OCI-LY7 (cell line): Measurements from ENCODE around the gene ARID5B. TPM values are rescaled to one million over a fixed set of nuclear protein-coding genes. Genes with fewer than 3 reads are reported as not detected.

Experiments
- BruUV-seq: library from RNA; stranded (reverse); fragments of 400-500 nt; replicated peaks from 2 replicates; lab custom pipeline; 2021; lab: Mats Ljungman, UMichigan
- CTCF ChIA-PET: fragments of 300-600 bp; sonication (Branson Sonifier 250); formaldehyde crosslinking; loops from one replicate; lab custom pipeline; 2022; ENCODE audit warnings: antibody characterized with exemption; ENCODE audit not compliant: unreplicated experiment; lab: Charles Lee
- POLR2A ChIA-PET: fragments of 300-600 bp; sonication (Branson Sonifier 250); formaldehyde crosslinking; loops from one replicate; lab custom pipeline; 2022; ENCODE audit warnings: antibody characterized with exemption; lab: Charles Lee
- DNase-seq: peaks from one replicate; pipeline ENCODE4 v3.0.0-alpha.2; 2015; ENCODE audit warnings: low spot score
- H2AFZ ChIP-seq: fragments of 200-600 bp; sonication (generic), shearing (Covaris generic); 2 replicates; pipeline ENCODE4 v1.6.1; 2014; ENCODE audit warnings: mild to moderate bottlenecking, antibody characterized with exemption, low read length, moderate library complexity
- H3K27ac ChIP-seq: fragments of 200-600 bp; sonication (generic); 2 replicates; pipeline ENCODE4 v1.5.1; 2014; ENCODE audit warnings: mixed run types, low read depth, mild to moderate bottlenecking, moderate library complexity, low read length, inconsistent platforms; ENCODE audit not compliant: poor library complexity, severe bottlenecking
- H3K36me3 ChIP-seq: fragments of 200-600 bp; sonication (generic); 2 replicates; pipeline ENCODE4 v1.6.1; 2014; ENCODE audit warnings: mild to moderate bottlenecking, antibody characterized with exemption, low read length, moderate library complexity, mixed read lengths; ENCODE audit not compliant: insufficient read depth
- H3K4me1 ChIP-seq: fragments of 200-600 bp; sonication (generic); 2 replicates; pipeline ENCODE4 v1.5.1; 2014; ENCODE audit warnings: mild to moderate bottlenecking, low read length; ENCODE audit not compliant: insufficient read depth, poor library complexity, severe bottlenecking
- H3K4me2 ChIP-seq: fragments of 200-600 bp; sonication (generic); 2 replicates; pipeline ENCODE4 v1.6.1; 2014; ENCODE audit warnings: mild to moderate bottlenecking, low read length
- H3K4me3 ChIP-seq: fragments of 200-600 bp; sonication (generic); 2 replicates; pipeline ENCODE4 v1.5.1; 2014; ENCODE audit warnings: mild to moderate bottlenecking, low read depth, low read length; ENCODE audit not compliant: poor library complexity, severe bottlenecking
- H3K79me2 ChIP-seq: fragments of 200-600 bp; sonication (generic); 2 replicates; pipeline ENCODE4 v1.6.1; 2016; ENCODE audit warnings: low read depth, mild to moderate bottlenecking, low read length, moderate library complexity, mixed read lengths; ENCODE audit not compliant: insufficient read depth
- H3K9me2 ChIP-seq: fragments of 200-600 bp; sonication (generic); 2 replicates; pipeline ENCODE4 v1.6.1; 2016; ENCODE audit warnings: mild to moderate bottlenecking, low read length, mixed read lengths; ENCODE audit not compliant: insufficient read depth
- H3K9me3 ChIP-seq: fragments of 200-600 bp; sonication (generic); 2 replicates; pipeline ENCODE4 v1.6.1; 2014; ENCODE audit warnings: mild to moderate bottlenecking, mixed run types, low read length, mixed read lengths
- H4K20me1 ChIP-seq: fragments of 200-600 bp; sonication (generic); 2 replicates; pipeline ENCODE4 v1.6.1; 2014; ENCODE audit warnings: mild to moderate bottlenecking, antibody characterized with exemption, low read length, moderate library complexity, mixed read lengths; ENCODE audit not compliant: insufficient read depth
- CTCF ChIP-seq: fragments of 200-600 bp; sonication (generic); conservative IDR thresholded peaks from 2 replicates; pipeline ENCODE4 v1.5.1; 2014; ENCODE audit warnings: mild to moderate bottlenecking, antibody characterized with exemption, low read length, moderate library complexity, mixed read lengths
- EZH2phosphoT487 ChIP-seq: fragments of 200-600 bp; sonication (generic); IDR thresholded peaks from 2 replicates; pipeline ENCODE4 v1.6.1; 2018; ENCODE audit warnings: low read depth, borderline replicate concordance, mild to moderate bottlenecking, mixed run types, antibody characterized with exemption, low read length, moderate library complexity, mixed read lengths
- intact Hi-C: fragments of 100-400 bp; cut with micrococcal nuclease; formaldehyde crosslinking; loops from one replicate; pipeline ENCODE4 v1.10.0; 2022; ENCODE audit not compliant: unreplicated experiment
- total RNA-seq, 2 experiments: library from RNA; depleted of rRNA in 1 of 2; stranded (reverse); fragments of >200 nt in 1 of 2; shearing (Covaris generic) in 1 of 2; gene quantifications; 2 replicates each; pipeline ENCODE4 v1.2.3, GENCODE V29; 2014 to 2022

The ARID5B gene
- total RNA-seq, 2 experiments from 2014 or later: 38.0 to 56.7 TPM

DNA sequence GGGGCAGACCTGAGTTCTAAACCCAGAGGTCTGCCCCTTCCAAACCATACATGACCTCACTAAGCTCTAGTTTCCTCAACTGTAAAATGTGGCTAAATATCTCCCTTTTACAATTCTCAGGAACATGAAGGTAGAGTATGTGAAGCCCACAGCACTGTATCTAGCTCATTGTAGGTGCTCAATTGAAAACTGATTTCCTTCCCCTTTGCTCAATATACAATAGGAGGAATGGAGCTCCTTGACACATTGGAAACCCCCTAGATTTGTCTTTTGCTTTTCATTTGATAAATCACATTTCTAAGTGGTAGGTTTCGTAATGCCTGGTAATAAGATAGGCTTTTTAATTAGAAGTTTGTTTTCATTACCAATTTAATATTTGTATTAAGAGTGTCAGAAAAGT, 153.3 kb downstream of the ARID5B start:
- H3K9me2 ChIP-seq: no peaks in the 10 kb centered on the region
- intact Hi-C loops: no loop called here
- CTCF ChIA-PET: no interaction called here
- H3K4me3 ChIP-seq: no peak overlapping the region
- H3K36me3 ChIP-seq: peaks cover 93% of the 10 kb centered on the region
- H3K9me3 ChIP-seq: no peaks in the 10 kb centered on the region
- no peak for DNase-seq
- H3K4me1 ChIP-seq: peaks cover 32% of the 10 kb centered on the region
- H3K4me2 ChIP-seq: no peak overlapping the region
- no peak overlapping the region for H2AFZ ChIP-seq
- POLR2A ChIA-PET: interaction anchor here (0.7 to 2.4 kb wide), 12 partner anchors 9 to 988 kb away, joined by 3 to 20 read pairs (median 6); no protein-coding TSS in a partner anchor
- H3K27ac ChIP-seq: no peak overlapping the region
- H4K20me1 ChIP-seq: no peaks in the 10 kb centered on the region
- peaks cover 9% of the 10 kb centered on the region; the same call in 1 of the 2 replicates for H3K79me2 ChIP-seq
- TF ChIP-seq CTCF (no peak), EZH2phosphoT487 (no peak)
- no TSS peak for BruUV-seq

- Histone ChIP-seq H3K79me2 (no peaks in the 10 kb centered on the region), H2AFZ (no peak overlapping the region), H3K36me3 (peaks cover 100% of the 10 kb centered on the region), H3K4me3 (no peak overlapping the region), H3K4me1 (peaks cover 18% of the 10 kb centered on the region), H3K27ac (no peak overlapping the region), H3K9me3 (no peaks in the 10 kb centered on the region), H3K9me2 (no peaks in the 10 kb centered on the region), H3K4me2 (no peak overlapping the region; the same call in 1 of the 2 replicates), H4K20me1 (no peaks in the 10 kb centered on the region)
- POLR2A ChIA-PET: interaction anchor here (0.5 to 1.9 kb wide), 4 partner anchors 13 to 157 kb away, joined by 3 to 7 read pairs (median 4); no protein-coding TSS in a partner anchor
- no TSS peak for BruUV-seq
- CTCF ChIA-PET: no interaction called here
- TF ChIP-seq CTCF (no peak), EZH2phosphoT487 (no peak)
- intact Hi-C loops: no loop called here
- no peak for DNase-seq
Observed at GRCh38 chr10:62056219-62056618, 154.7 kb downstream of the ARID5B start.

DNA sequence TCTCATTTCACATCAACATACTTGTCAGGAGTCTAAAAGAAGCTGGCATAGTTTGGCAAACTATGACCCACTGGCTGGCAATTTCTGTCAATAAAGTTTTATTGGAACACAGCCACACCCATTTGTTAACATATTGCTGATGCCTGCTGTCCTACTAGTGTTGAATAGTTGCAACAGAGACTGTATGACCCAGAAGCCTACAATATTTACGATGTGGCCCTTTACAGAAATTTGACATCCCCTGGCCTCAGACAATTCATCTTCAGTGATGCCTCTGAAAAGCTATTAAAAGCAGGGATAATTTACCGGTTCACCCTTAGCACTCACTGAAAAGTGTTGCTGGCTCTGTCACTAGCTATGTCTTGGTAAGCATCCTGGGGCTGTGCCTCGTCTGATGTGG, 155.2 kb downstream of the ARID5B start:
- Histone ChIP-seq H3K4me1 (peaks cover 17% of the 10 kb centered on the region), H3K36me3 (peaks cover 100% of the 10 kb centered on the region), H3K27ac (no peak overlapping the region)

More for the DNA sequence above, 155.2 kb downstream of the ARID5B start:
- H3K79me2 ChIP-seq: no peaks in the 10 kb centered on the region
- DNase-seq: no peak
- ChIA-PET POLR2A (interaction anchor here (0.5 to 1.9 kb wide), 6 partner anchors 11 to 309 kb away, joined by 3 to 7 read pairs (median 4); no protein-coding TSS in a partner anchor), CTCF (no interaction called here)
- BruUV-seq: no TSS peak
- H3K9me3 ChIP-seq: no peaks in the 10 kb centered on the region
- H3K9me2 ChIP-seq: no peaks in the 10 kb centered on the region
- no peaks in the 10 kb centered on the region for H4K20me1 ChIP-seq
- intact Hi-C loops: no loop called here
- no peak overlapping the region for H3K4me3 ChIP-seq
- H2AFZ ChIP-seq: no peak overlapping the region
- no peak overlapping the region for H3K4me2 ChIP-seq
- TF ChIP-seq EZH2phosphoT487 (no peak), CTCF (no peak)
